ENCODE results near the gene RRP1B. TPM values are rescaled to one million over a fixed set of nuclear protein-coding genes. Genes with fewer than 3 reads are reported as not detected.

RRP1B gene
- total RNA-seq, 2 donors from 2014 or later, result 11.0 to 22.1 TPM

DNA sequence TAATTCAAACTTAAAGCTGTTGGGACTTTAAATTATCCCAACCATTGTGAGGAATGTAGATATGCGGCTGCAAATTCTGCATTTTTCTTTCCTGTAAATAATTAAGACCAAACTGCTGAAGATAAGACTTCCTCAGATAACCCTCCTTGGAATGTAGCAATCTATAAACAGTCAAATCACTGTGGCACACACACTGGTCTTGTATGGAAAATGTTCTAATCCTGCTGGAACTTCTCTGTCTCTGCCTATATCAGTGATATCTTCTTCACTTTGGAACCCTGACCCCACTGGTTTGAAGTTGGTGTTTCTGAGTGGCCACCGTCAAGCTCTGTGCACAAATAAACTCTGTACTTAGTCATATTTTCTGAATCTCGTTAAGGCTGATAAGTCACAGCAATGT, 33.0 kb upstream of the RRP1B start:
- no peaks in the 10 kb centered on the region for H3K36me3 ChIP-seq
- H3K4me3 ChIP-seq, result no peak overlapping the region
- no peaks in the 10 kb centered on the region for H3K4me1 ChIP-seq
- no peak for DNase-seq
- no peak overlapping the region for H3K27ac ChIP-seq
- no peak overlapping the region for H3K9ac ChIP-seq (ENCODE audit: low read depth in 2 of 2, low read length in 2 of 2)
- H3K27me3 ChIP-seq, result no peaks in the 10 kb centered on the region
- intact Hi-C loops (cut with DNase I), result no loop called here
- no peak for TF ChIP-seq CTCF (IDR thresholded peaks at IDR 0.05)
- no peaks in the 10 kb centered on the region for H3K9me3 ChIP-seq

- Histone ChIP-seq H3K36me3 (no peaks in the 10 kb centered on the region), H3K9me3 (no peaks in the 10 kb centered on the region), H3K9ac (ENCODE audit: low read depth in 2 of 2, low read length in 2 of 2) (no peak overlapping the region), H3K4me1 (no peaks in the 10 kb centered on the region), H3K27ac (no peak overlapping the region), H3K27me3 (no peaks in the 10 kb centered on the region), H3K4me3 (no peak overlapping the region)
- DNase-seq, result no peak
- TF ChIP-seq CTCF (IDR thresholded peaks at IDR 0.05), result no peak
- intact Hi-C loops (cut with DNase I), result no loop called here
Measured at GRCh38 chr21:43627527-43627926, 31.8 kb upstream of the RRP1B start.

GRCh38 chr21:43631411-43632107, 27.8 kb upstream of the RRP1B start:
- Histone ChIP-seq H3K27me3 (no peaks in the 10 kb centered on the region), H3K27ac (no peak overlapping the region), H3K9me3 (no peaks in the 10 kb centered on the region), H3K4me1 (no peaks in the 10 kb centered on the region), H3K36me3 (no peaks in the 10 kb centered on the region), H3K9ac (ENCODE audit: low read depth in 2 of 2, low read length in 2 of 2) (no peak overlapping the region), H3K4me3 (no peak overlapping the region)
- intact Hi-C loops (cut with DNase I), result no loop called here
- DNase-seq, result no peak
- no peak for TF ChIP-seq CTCF (IDR thresholded peaks at IDR 0.05)

DNA sequence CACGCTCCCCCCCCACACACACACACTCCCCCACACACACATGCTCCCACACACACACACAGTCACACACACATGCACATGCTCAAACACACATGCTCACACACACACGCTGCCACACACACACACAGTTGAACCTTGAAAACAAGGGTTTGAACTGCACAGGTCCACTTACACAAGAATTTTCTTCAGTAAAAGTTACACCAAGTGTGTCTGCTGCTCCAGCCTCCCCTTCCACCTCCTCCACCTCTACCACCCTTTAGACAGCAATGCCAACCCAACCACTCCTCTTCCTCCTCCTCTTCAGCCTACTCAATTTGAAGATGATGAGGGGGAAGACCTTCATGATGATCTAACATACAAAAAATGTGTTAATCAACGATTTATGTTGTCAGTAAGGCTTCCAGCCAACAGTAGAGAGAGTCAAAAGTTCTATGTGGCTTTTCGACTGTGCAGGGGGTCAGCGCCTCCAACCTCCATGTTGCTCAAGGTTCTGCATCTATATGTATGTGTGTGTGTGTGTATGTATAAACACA, 26.9 kb upstream of the RRP1B start:
- H3K27ac ChIP-seq, result no peak overlapping the region
- H3K36me3 ChIP-seq, result no peaks in the 10 kb centered on the region
- no peaks in the 10 kb centered on the region for H3K27me3 ChIP-seq
- intact Hi-C loops (cut with DNase I), result no loop called here
- DNase-seq, result no peak
- no peak for TF ChIP-seq CTCF (IDR thresholded peaks at IDR 0.05)
- no peak overlapping the region for H3K4me3 ChIP-seq
- no peak overlapping the region for H3K9ac ChIP-seq (ENCODE audit: low read depth in 2 of 2, low read length in 2 of 2)
- no peaks in the 10 kb centered on the region for H3K9me3 ChIP-seq
- H3K4me1 ChIP-seq, result no peaks in the 10 kb centered on the region

DNA sequence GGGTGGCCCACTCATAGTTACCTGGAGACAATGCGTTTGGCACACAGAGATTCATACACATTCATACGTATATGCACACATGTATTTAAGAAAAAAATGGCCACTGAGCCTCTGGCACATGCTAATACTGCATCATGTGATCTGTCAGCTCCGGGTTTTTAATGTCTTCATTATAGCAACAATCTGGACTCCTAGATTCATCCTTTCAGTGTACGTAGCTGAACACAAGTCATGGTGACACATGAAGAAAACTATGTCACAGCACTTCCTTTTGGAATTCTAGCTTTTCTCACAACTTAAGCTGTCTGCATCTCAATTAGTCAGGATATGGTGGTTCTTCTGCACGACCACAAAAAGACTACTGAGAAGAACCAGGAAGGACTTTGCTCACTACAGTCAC, 24.7 kb upstream of the RRP1B start:
- Histone ChIP-seq H3K27ac (no peak overlapping the region), H3K36me3 (no peaks in the 10 kb centered on the region), H3K27me3 (no peaks in the 10 kb centered on the region), H3K9ac (ENCODE audit: low read depth in 2 of 2, low read length in 2 of 2) (no peak overlapping the region), H3K4me1 (no peaks in the 10 kb centered on the region), H3K4me3 (no peak overlapping the region), H3K9me3 (no peaks in the 10 kb centered on the region)
- intact Hi-C loops (cut with DNase I), result no loop called here
- no peak for DNase-seq
- no peak for TF ChIP-seq CTCF (IDR thresholded peaks at IDR 0.05)
